ENCODE measurements around the gene C17orf113.

- TF ChIP-seq ZFX (IDR thresholded peaks at IDR 0.05) (no peak), POLR2A (IDR thresholded peaks at IDR 0.05; ENCODE audit: borderline replicate concordance, extremely low read depth, insufficient read depth, insufficient read length) (no peak), CTCF (IDR thresholded peaks at IDR 0.05 in 2 of 3, conservative IDR thresholded peaks at IDR 0.05 in 1 of 3; ENCODE audit: borderline replicate concordance in 1 of 3, insufficient read depth in 1 of 3, low read depth in 2 of 3, low read length in 2 of 3) (no peak), EZH2 (IDR thresholded peaks at IDR 0.05) (no peak), ELF1 (IDR thresholded peaks at IDR 0.05; ENCODE audit: borderline replicate concordance, low read depth) (no peak), POLR2AphosphoS5 (IDR thresholded peaks at IDR 0.05; ENCODE audit: low read depth, low read length) (no peak), SRF (IDR thresholded peaks at IDR 0.05; ENCODE audit: low read depth) (no peak), SP1 (IDR thresholded peaks at IDR 0.05; ENCODE audit: low read depth) (no peak), EGR1 (IDR thresholded peaks at IDR 0.05; ENCODE audit: low read depth) (no peak), EZH2phosphoT487 (IDR thresholded peaks at IDR 0.05; ENCODE audit: borderline replicate concordance) (no peak), SIN3A (IDR thresholded peaks at IDR 0.05; ENCODE audit: low read depth) (no peak)
- TF ChIP-seq, protein P1, sequence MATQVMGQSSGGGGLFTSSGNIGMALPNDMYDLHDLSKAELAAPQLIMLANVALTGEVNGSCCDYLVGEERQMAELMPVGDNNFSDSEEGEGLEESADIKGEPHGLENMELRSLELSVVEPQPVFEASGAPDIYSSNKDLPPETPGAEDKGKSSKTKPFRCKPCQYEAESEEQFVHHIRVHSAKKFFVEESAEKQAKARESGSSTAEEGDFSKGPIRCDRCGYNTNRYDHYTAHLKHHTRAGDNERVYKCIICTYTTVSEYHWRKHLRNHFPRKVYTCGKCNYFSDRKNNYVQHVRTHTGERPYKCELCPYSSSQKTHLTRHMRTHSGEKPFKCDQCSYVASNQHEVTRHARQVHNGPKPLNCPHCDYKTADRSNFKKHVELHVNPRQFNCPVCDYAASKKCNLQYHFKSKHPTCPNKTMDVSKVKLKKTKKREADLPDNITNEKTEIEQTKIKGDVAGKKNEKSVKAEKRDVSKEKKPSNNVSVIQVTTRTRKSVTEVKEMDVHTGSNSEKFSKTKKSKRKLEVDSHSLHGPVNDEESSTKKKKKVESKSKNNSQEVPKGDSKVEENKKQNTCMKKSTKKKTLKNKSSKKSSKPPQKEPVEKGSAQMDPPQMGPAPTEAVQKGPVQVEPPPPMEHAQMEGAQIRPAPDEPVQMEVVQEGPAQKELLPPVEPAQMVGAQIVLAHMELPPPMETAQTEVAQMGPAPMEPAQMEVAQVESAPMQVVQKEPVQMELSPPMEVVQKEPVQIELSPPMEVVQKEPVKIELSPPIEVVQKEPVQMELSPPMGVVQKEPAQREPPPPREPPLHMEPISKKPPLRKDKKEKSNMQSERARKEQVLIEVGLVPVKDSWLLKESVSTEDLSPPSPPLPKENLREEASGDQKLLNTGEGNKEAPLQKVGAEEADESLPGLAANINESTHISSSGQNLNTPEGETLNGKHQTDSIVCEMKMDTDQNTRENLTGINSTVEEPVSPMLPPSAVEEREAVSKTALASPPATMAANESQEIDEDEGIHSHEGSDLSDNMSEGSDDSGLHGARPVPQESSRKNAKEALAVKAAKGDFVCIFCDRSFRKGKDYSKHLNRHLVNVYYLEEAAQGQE (IDR thresholded peaks at IDR 0.05; ENCODE audit: low read depth) = no peak
These were observed 32.6 kb downstream of the C17orf113 start for GRCh38 chr17:42017866-42018200.

All from HCT116 (cell line).